Measurements from ENCODE around the gene KRT82.

KRT82 gene

GRCh38 chr12:52401526-52401925 lies 4.6 kb downstream of the KRT82 start:
- Histone ChIP-seq H3K4me3 (ENCODE audit: low read length) (no peak overlapping the region), H3K9me3 (ENCODE audit: control insufficient read depth, low read length) (no peaks in the 10 kb centered on the region), H3K4me1 (ENCODE audit: control insufficient read depth, insufficient read depth, low read length) (no peaks in the 10 kb centered on the region), H3K9ac (ENCODE audit: low read length) (no peak overlapping the region), H3K27me3 (ENCODE audit: control insufficient read depth, insufficient read depth, low read length) (peaks cover 7% of the 10 kb centered on the region), H3K36me3 (ENCODE audit: control insufficient read depth, insufficient read depth, low read length) (no peaks in the 10 kb centered on the region)

- H3K9ac ChIP-seq (ENCODE audit: low read length), result no peak overlapping the region
- H3K27me3 ChIP-seq (ENCODE audit: control insufficient read depth, insufficient read depth, low read length), result peaks cover 7% of the 10 kb centered on the region
Measured at GRCh38 chr12:52400906-52401305, 5.2 kb downstream of the KRT82 start.

DNA sequence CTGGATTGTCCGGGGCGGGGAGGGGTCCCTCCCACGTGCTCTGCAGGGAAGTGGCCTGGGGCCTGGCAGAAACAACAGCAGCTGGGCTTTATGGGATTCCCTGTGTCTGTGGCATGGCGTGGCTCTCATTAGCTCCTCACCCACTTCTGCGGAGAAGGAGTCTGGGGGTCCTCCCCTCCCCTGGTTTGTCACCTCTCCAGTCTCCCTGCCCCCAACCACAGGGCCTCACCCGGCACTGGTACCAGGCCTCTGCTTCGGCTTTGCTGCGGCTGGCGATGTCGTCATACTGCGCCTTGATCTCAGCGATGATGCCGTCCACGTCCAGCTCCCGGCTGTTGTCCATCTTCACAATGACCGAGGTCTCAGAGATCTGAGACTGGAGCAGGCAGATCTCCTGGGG lies 6.4 kb downstream of the KRT82 start:
- peaks cover 7% of the 10 kb centered on the region for H3K27me3 ChIP-seq (ENCODE audit: control insufficient read depth, insufficient read depth, low read length)
- no peaks in the 10 kb centered on the region for H3K9me3 ChIP-seq (ENCODE audit: control insufficient read depth, low read length)
- no peaks in the 10 kb centered on the region for H3K4me1 ChIP-seq (ENCODE audit: control insufficient read depth, insufficient read depth, low read length)
- H3K4me3 ChIP-seq (ENCODE audit: low read length), result no peak overlapping the region
- H3K36me3 ChIP-seq (ENCODE audit: control insufficient read depth, insufficient read depth, low read length), result no peaks in the 10 kb centered on the region
- no peak overlapping the region for H3K9ac ChIP-seq (ENCODE audit: low read length)

More at GRCh38 chr12:52400906-52401305, 5.2 kb downstream of the KRT82 start:
- Histone ChIP-seq H3K4me3 (ENCODE audit: low read length) (no peak overlapping the region), H3K4me1 (ENCODE audit: control insufficient read depth, insufficient read depth, low read length) (no peaks in the 10 kb centered on the region), H3K36me3 (ENCODE audit: control insufficient read depth, insufficient read depth, low read length) (no peaks in the 10 kb centered on the region), H3K9me3 (ENCODE audit: control insufficient read depth, low read length) (no peaks in the 10 kb centered on the region)

DNA sequence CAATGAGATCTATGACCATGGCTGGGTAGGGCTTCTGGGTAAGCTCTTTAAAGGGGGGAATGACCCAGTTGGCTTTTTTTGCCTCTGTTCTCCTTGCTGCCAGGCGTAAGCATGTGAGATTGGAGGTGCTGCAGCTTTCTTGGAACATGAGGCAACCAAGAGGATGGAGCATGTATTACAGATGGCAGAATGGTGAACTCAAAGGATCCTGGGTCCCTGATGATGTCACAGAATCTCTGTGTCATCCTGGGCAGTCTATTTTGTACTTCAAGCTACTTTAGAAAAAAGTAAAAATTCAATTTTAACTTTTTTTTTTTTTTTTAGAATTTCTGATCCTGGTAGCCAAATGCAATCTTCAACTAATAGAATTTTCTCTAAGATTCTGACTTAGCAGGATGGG lies 8.0 kb downstream of the KRT82 start:
- H3K27me3 ChIP-seq (ENCODE audit: control insufficient read depth, insufficient read depth, low read length), result peaks cover 5% of the 10 kb centered on the region
- peaks cover 6% of the 10 kb centered on the region for H3K4me1 ChIP-seq (ENCODE audit: control insufficient read depth, insufficient read depth, low read length)
- H3K36me3 ChIP-seq (ENCODE audit: control insufficient read depth, insufficient read depth, low read length), result no peaks in the 10 kb centered on the region
- H3K4me3 ChIP-seq (ENCODE audit: low read length), result no peak overlapping the region
- H3K9ac ChIP-seq (ENCODE audit: low read length), result no peak overlapping the region
- H3K9me3 ChIP-seq (ENCODE audit: control insufficient read depth, low read length), result no peaks in the 10 kb centered on the region

GRCh38 chr12:52396656-52397055 lies 9.5 kb downstream of the KRT82 start:
- Histone ChIP-seq H3K9me3 (ENCODE audit: control insufficient read depth, low read length) (no peaks in the 10 kb centered on the region), H3K27me3 (ENCODE audit: control insufficient read depth, insufficient read depth, low read length) (peaks cover 4% of the 10 kb centered on the region), H3K9ac (ENCODE audit: low read length) (no peak overlapping the region), H3K4me3 (ENCODE audit: low read length) (no peak overlapping the region), H3K4me1 (ENCODE audit: control insufficient read depth, insufficient read depth, low read length) (peaks cover 6% of the 10 kb centered on the region), H3K36me3 (ENCODE audit: control insufficient read depth, insufficient read depth, low read length) (no peaks in the 10 kb centered on the region)

DNA sequence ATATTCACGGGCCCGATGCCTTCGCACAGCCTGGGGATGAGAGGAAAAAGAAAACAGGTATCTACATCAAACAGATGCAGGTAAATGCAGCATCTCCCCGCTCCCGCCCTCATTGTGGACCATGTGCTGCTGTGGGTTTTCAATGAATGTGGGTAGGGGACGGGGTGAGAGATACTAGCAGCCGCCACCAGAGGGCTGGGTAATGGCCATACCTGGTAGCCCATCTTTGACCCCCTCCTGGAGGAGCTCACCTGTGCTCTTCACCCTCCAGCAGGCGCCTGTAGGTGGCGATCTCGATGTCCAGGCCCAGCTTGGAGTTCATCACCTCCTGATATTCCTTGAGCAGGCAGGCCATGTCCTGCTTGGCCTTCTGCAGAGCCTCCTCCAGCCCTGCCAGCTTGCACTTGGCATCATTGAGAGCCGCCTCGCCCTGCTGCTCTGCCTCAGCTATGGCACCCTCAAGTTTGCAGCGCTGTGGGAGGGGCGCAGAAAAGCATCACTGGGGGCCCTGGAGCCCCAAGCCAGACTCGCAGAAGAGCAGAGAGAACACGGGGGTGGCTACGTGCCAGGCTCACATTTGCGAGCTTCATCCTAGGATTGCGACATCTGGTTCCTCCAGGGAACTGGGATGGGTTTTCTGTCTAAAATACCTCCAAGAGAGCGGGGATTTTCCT lies 10.2 kb downstream of the KRT82 start:
- Histone ChIP-seq H3K36me3 (ENCODE audit: control insufficient read depth, insufficient read depth, low read length) (no peaks in the 10 kb centered on the region), H3K27me3 (ENCODE audit: control insufficient read depth, insufficient read depth, low read length) (peaks cover under 1% of the 10 kb centered on the region), H3K4me3 (ENCODE audit: low read length) (no peak overlapping the region), H3K9me3 (ENCODE audit: control insufficient read depth, low read length) (no peaks in the 10 kb centered on the region), H3K9ac (ENCODE audit: low read length) (no peak overlapping the region), H3K4me1 (ENCODE audit: control insufficient read depth, insufficient read depth, low read length) (peaks cover 6% of the 10 kb centered on the region)

DNA sequence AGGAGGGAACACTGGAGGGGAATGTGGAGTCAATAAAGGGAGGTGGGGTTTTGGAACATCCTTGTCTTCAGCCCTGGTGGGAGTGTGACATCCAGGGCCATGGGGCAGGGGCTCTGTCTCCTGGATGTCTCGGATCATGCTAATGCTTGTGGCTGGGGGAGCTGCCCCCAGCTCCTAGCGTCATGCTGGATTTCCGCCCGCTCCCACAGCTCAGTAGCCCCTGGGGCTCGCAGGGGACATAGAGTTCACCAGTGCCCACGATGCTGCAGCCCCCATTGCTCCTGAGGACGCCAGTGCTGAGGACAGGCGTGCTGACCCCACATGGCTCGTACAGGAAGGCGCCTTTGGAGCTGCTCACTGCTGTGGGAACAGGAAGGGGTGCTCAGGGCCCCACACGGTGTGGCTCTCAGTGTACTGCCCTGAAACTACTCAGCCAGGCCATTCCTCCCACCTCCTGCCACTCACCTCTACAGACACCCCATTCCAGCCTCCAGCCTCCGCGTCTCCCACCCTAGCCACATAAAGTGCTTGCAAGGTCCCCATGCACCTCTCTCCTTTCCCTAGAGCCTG lies 11.2 kb downstream of the KRT82 start:
- Histone ChIP-seq H3K4me1 (ENCODE audit: control insufficient read depth, insufficient read depth, low read length) (peaks cover 6% of the 10 kb centered on the region), H3K9me3 (ENCODE audit: control insufficient read depth, low read length) (no peaks in the 10 kb centered on the region), H3K9ac (ENCODE audit: low read length) (no peak overlapping the region), H3K27me3 (ENCODE audit: control insufficient read depth, insufficient read depth, low read length) (no peaks in the 10 kb centered on the region), H3K36me3 (ENCODE audit: control insufficient read depth, insufficient read depth, low read length) (no peaks in the 10 kb centered on the region), H3K4me3 (ENCODE audit: low read length) (no peak overlapping the region)

DNA sequence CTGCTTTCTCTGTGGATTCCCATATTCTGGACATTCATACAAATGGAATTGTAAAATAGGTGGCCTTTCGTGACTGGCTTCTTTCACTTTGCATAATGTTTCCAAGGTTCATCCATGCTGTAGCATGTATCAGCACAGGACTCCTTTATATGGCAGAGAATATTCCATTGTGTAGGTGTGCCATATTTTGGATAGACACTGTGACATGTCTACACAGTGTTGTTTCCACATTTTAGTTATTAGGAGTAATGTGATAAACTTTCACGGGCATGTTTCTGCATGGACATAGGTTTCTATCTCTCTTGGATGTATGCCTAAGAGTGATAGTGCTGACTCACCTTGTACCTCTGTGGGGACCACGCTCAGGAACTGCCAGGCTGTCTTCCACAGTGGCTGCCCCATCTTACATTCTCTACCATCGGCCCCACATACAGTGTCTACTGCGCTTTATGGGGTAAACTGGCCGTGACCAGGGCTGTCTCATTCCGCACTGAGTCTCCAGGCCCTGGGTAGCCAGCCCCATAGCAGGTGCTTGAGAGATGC lies 13.6 kb downstream of the KRT82 start:
- no peak overlapping the region for H3K4me3 ChIP-seq (ENCODE audit: low read length)
- H3K4me1 ChIP-seq (ENCODE audit: control insufficient read depth, insufficient read depth, low read length), result peaks cover 6% of the 10 kb centered on the region
- H3K27me3 ChIP-seq (ENCODE audit: control insufficient read depth, insufficient read depth, low read length), result no peaks in the 10 kb centered on the region
- no peaks in the 10 kb centered on the region for H3K36me3 ChIP-seq (ENCODE audit: control insufficient read depth, insufficient read depth, low read length)
- no peak overlapping the region for H3K9ac ChIP-seq (ENCODE audit: low read length)
- no peaks in the 10 kb centered on the region for H3K9me3 ChIP-seq (ENCODE audit: control insufficient read depth, low read length)

- Histone ChIP-seq H3K9ac (ENCODE audit: low read length) (no peak overlapping the region), H3K9me3 (ENCODE audit: control insufficient read depth, low read length) (no peaks in the 10 kb centered on the region), H3K27me3 (ENCODE audit: control insufficient read depth, insufficient read depth, low read length) (no peaks in the 10 kb centered on the region), H3K4me1 (ENCODE audit: control insufficient read depth, insufficient read depth, low read length) (peaks cover 6% of the 10 kb centered on the region), H3K4me3 (ENCODE audit: low read length) (no peak overlapping the region), H3K36me3 (ENCODE audit: control insufficient read depth, insufficient read depth, low read length) (no peaks in the 10 kb centered on the region)
Measured at GRCh38 chr12:52391618-52392002, 14.5 kb downstream of the KRT82 start.

DNA sequence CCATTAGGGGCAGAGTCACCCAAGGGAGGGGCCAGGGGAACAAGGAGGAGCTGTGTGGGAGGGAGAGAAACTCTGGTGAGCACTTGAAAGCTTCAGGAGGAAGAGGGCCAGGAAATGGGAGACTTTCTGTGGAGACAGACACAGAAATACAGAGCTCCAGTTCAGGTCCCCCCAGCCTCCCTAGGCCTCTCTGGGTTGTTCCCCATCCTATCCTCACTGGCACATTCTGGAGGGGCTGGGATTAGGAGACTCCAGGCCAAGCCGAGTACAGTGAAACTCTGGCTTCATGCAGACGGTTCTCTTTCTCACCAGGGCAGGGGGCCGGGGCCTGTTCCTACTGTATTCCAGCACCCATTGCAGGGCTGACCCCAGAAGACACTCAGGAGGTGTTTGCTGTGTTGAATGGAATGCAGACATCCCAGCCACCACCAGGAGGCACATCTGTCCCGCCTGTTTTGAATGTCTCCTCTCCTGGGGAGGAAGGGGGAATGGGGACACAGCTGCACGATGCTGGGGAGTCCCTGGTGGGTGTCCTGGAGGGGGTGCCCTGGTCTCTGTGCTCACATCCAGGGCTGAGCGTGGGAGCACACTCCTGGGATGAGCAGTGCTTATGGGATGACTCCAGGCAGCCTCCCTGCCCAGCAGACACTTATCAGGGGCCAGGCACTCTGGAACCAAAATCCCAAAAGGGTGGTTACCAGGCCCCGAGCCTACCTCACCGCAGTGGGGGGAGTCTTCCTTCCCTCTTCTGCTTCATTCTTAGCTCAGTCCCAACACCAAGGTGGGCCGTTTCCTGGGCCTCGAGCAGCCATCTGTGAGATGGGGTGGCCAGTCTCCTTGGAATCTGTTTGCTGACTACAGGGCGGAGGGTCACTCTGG lies 15.2 kb downstream of the KRT82 start:
- Histone ChIP-seq H3K36me3 (ENCODE audit: control insufficient read depth, insufficient read depth, low read length) (no peaks in the 10 kb centered on the region), H3K4me1 (ENCODE audit: control insufficient read depth, insufficient read depth, low read length) (peaks cover 6% of the 10 kb centered on the region), H3K9ac (ENCODE audit: low read length) (no peak overlapping the region)

GRCh38 chr12:52389313-52390207 lies 16.6 kb downstream of the KRT82 start:
- Histone ChIP-seq H3K27me3 (ENCODE audit: control insufficient read depth, insufficient read depth, low read length) (no peaks in the 10 kb centered on the region), H3K9ac (ENCODE audit: low read length) (no peak overlapping the region)

More for the DNA sequence above, 15.2 kb downstream of the KRT82 start:
- Histone ChIP-seq H3K4me3 (ENCODE audit: low read length) (no peak overlapping the region), H3K9me3 (ENCODE audit: control insufficient read depth, low read length) (no peaks in the 10 kb centered on the region), H3K27me3 (ENCODE audit: control insufficient read depth, insufficient read depth, low read length) (no peaks in the 10 kb centered on the region)

More at GRCh38 chr12:52389313-52390207, 16.6 kb downstream of the KRT82 start:
- Histone ChIP-seq H3K36me3 (ENCODE audit: control insufficient read depth, insufficient read depth, low read length) (no peaks in the 10 kb centered on the region), H3K4me1 (ENCODE audit: control insufficient read depth, insufficient read depth, low read length) (peaks cover 6% of the 10 kb centered on the region), H3K9me3 (ENCODE audit: control insufficient read depth, low read length) (no peaks in the 10 kb centered on the region), H3K4me3 (ENCODE audit: low read length) (no peak overlapping the region)
